Keratinocyte (primary cell): ENCODE measurements around the gene KLF2.

ENCODE experiments used
- CTCF ChIP-seq, 3 experiments: IDR thresholded peaks in 1 of 3; conservative IDR thresholded peaks in 1 of 3; optimal IDR thresholded peaks in 1 of 3; 2 replicates in 2 of 3; 3 replicates in 1 of 3; pipeline versions ENCODE3 to v1.5.1; 2011; ENCODE audit warnings: low read length in 3 of 3, mild to moderate bottlenecking in 3 of 3, moderate library complexity in 2 of 3, control low read depth in 1 of 3, inconsistent platforms in 1 of 3; ENCODE audit not compliant: insufficient read depth in 2 of 3; ENCODE audit errors: extremely low read depth in 1 of 3
- EZH2 ChIP-seq: IDR thresholded peaks from one replicate; pipeline ENCODE4 v1.6.1; 2012; ENCODE audit warnings: inconsistent platforms, mild to moderate bottlenecking, low read length, moderate library complexity

GRCh38 chr19:16297575-16298178 is 26.9 kb upstream of the KLF2 start:
- TF ChIP-seq CTCF (optimal IDR thresholded peaks at IDR 0.05 in 1 of 3, IDR thresholded peaks at IDR 0.05 in 1 of 3, conservative IDR thresholded peaks at IDR 0.05 in 1 of 3; ENCODE audit: extremely low read depth in 1 of 3, insufficient read depth in 2 of 3, low read length in 3 of 3) (no peak), EZH2 (no peak)
